ENCODE measurements around the gene FOXP4.

The FOXP4 gene

DNA sequence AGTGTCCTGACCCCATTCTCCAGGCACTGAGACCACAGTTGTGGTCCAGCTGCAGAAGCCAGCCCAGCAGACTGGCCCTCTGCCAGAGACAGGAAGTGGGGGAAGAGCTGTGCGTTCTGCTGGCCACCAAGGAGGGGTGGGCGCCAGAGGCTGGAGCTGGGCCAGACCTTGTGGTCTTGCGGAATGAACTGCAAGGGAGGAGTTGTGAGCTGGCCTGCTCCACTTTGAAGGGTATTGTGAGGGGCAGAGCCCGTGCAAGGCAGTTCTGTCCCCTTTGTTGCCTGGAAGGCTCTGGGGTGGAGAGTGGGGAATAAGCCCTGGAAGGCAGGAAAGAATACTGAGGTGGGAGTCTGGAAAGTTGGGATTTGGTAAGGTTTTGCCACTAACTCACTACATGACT, 88.5 kb downstream of the FOXP4 start:
- DNase-seq = no peak

DNA sequence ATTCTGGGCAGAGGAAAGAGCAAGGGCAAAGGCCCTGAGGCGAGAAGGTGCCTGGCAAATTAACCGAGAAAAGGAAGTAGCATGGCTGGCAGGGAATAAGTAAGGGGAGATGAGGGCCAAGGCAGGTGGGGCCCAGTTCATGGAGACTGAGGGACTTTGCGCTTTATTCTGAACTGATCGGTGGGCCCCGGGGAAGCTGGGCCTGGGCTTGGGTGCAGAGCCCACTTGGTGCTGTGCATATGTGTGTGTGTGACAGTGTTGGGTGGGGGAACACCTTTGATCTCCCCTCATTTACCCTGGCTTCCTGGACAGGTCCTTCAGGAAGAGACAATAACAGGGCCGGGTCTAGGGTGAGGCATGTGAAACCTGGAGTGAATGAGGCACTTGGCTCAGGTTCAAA, 89.2 kb downstream of the FOXP4 start:
- no peak for DNase-seq

DNA sequence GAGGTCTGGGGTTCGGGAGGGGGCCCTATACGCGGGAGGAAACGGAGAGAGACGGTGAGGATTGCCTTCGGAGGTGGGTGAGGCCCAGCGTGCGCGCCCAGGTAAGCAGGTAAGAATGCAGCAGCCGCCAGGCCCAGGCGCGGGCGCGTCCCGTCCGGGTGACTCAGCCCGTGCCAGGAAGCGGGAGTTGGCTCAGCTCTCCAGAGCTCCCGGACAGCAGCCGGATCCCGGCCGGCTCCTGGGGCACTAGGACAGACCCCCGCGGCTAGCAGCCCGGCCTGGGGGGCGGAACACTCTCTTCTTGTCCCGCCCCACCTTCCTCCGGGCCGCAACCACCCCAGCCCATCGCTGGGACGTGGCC, 90.6 kb downstream of the FOXP4 start:
- no peak for DNase-seq

DNA sequence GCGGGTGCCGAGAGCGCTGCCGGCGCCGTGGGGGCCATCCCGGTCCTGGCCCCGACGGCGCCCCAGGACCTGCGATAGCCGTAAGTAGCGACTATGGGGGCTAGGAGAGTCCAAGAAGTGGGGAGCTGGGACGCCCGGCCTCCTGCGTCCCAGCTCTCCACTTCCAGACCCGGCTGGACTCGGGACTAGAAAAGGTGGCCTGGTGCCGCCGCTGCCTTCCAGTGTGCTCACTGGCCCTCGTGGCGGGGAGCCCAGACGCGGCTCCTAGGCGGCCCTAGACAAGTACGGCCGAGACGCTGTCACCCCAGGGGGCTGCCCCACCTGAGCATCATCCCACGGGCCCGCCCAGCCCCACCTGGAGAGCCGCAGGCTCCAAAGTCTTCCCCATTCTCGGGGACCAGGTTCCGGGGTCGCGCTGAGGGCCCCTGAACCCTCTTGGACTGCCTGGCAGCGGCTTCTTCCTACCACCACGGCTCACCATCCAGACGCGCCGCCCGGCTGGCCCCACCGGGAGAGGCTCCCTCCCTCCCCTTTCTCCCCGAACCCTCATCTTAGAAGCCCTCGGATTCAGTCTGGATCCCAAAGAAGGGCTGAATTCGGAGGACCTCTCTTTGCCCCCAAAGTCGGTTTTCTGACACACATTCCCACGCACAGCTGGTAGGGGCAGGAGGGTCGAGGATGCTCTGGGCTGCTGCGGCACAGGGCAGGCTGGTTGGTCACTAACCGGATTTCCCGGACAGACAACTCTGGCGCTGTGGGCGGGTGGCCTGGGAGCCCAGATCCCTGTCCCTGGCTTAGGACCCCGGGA, 91.2 kb downstream of the FOXP4 start:
- DNase-seq = no peak

DNA sequence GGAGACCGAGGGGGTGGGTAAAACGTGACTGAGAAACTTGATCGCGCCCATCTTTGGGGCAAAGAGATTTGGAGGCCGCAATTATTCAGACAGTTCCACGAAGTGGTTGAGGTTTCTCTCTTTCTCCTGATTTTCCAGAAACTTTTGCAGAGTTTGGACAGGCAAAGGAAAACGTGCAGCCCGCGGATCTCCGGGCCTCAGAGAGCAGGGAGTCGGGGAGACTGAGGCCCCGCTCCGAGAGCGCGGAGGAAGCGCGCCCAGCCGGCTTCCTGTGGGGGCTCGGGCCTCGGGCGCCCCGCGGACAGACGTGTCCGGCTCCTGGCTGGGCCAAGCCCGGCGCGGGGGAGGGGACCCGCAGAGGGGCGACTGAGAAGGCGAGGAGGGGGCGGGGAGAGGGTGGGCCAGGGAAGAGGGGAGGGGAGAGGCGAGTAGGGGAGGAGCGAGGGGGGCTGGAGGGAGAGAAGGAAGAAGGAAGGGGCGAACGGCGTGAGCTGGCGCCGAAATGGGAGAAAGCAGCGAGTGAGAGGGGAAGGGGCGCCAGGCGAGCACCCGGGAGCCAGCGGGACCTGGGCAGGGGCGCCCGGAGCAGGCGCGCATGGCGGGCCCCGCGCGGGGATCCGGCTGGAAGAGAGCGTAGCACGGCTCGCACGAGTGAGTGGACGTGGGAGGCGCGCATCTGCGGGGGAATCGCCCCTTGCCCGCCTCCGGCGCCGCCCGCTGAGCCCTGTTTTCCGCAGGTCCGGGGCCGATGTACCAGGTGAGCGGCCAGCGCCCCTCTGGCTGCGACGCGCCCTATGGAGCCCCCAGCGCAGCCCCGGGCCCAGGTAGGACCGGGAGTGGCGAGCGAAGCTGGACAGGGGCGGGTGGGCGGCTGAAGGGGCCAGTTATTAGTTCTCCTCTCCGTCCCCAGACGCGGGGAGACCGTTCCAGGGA, 92.1 kb downstream of the FOXP4 start, which contains the start of gene MDFI:
TSS of gene MDFI (plus strand) at position 467 of the 933 bp plus-strand sequence. CDS start at position 749, 282 bp downstream.
- DNase-seq = no peak

DNA sequence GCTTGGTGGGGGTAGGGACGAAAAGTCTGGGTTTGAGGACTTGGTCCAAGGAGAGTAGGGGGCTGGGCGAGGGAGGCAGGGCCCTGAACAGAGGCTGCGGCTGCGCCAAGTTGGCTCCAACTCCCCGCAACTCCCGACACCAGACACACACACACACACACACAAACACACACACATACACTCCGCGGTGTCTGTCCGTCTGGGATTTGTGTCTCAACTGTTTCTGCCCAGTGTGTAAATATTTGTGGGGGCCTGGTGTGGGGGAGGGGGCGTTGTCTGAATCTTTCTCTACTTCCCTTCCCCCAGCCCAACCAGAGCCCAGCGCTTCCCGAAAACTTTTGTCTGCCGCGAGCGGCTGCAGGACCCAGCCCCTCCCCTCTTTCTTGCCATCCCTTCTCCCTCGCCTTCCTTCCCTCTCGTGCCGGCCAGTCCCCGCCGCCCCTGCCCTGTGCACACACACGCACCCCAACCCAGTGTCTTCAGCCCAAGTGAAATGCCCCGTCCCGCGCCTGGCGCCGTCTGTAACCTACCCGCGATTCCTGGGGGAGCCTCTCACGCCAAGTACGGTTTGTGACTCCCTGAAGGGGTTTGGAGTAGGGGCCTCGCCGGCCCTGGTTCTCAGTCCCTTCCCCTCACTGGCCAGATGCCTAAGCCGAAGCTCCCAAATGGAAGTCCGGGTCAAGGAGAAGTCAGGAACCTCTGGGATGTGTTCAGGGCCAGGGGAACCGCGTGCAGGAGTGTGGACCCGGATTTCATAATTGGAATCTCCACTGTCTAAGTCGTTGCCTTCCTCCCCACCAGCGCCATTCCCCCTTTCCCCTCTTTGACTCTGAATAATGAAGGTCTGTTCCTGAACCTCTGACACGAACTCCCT, 93.0 kb downstream of the FOXP4 start:
- no peak for DNase-seq

DNA sequence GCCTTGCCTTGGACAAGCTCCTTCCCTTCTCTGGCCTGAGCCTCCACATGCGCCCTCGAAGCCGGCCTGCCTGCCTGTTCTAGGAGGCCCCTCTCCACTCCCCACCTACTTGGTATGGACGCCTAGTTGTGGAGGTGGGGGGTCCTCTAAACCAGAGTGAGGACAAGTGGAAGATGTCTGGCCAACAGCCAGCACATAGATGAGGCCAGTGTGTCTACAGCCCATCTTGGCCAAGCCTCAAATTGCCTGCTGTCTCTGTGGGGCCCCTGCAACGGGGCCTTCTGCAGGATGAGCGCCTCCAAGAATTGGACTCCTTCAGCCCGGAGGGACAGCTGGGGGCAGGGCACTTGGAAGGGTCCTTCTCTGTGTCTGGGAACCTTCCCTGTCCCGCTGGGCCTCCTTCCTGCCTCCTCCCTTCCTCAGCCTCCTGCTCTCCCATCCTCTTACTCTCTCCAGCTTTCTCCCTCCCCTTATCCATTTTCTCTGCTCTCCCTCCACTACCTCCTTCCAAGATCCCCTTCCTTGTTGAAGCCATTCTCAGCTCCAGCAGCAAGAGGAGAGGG, 93.7 kb downstream of the FOXP4 start:
- DNase-seq = no peak

DNA sequence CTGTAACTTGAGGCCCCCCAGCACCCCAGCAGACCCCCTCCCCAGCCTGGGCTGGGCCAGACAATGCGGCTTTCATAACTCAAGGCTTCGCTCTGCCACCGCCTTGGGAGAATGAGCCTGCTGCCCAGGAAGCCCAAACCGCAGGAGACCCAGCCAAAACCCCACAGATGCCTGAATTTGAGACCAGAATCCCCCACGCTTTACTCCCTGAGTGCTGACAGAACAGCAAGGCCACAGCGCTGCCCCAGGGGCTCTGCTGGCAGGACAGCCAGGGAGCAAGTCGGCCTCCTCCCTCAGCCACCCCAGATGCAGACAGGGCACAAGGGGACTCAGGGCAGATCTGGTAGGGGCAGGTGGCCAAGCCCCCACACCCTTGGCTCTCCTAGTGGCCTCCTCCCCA, 94.2 kb downstream of the FOXP4 start:
- no peak for DNase-seq

DNA sequence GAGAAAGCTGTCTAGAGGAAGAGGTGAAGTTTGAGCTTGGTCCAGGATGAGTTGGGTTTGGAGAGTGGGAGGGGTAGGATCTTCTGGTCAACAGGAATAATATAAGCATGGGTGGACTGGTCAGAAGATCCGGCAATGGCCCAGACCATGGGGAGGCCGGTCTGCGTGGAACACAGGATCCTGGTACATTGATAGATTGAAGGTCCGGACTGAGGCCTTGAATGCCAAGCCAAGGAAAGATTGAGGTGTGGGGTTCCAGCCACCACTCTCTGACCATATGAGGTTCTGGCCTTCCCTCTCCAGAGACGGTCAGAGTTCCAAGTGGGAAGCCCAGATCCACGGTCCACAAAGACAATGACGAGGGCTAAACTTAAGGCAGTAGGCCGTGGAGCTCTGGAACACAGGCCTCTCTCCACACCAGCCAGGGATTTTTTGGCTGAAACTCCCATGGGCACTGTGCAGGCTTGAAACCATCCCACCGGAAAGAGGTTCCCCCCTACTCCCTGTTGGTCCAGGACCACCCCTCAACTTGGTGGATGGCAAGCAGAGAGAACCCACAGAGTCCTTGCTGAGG, 95.3 kb downstream of the FOXP4 start:
- DNase-seq = no peak

DNA sequence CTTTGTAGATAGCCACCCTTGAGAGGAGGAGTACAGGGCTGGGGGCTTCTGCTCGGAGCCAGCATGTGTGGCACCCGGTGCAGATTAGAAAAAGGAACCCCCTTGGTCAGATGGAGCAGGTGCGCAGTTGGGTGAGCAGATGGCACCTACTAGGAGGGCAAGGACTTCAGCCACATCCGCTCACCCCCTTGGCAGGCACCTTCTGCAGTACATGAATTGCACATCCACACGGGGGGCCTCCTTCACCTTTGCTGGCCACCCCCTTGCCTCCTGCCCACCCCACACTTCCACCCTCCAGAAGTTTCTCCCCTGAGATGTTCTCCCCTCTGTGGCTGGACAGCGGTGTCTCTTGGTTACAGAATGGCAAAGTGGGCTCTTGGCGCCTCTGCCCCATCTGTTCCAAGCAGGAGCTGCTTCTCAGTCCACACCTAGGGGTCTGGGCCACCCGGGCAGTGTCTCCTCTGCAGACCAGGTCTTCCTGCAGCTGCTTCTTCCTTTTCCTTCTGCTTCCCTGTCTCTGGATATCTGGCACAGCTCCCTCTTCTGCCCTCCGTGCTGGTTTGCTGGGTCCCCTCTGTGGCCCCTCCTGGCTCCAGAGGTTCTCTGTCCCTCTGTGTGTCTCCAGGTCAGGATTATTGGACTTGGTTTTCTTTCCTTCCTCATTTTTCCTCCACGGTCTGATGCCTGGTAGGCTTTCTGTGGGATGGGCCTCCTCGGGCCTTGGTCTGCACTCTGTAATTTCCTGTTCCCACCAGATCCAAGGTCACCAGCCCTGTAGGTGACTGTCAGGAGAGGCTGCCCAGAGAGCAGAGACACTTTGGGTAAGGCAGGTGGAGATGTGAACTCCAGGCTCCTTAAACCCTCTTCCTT, 96.1 kb downstream of the FOXP4 start:
- DNase-seq = no peak

DNA sequence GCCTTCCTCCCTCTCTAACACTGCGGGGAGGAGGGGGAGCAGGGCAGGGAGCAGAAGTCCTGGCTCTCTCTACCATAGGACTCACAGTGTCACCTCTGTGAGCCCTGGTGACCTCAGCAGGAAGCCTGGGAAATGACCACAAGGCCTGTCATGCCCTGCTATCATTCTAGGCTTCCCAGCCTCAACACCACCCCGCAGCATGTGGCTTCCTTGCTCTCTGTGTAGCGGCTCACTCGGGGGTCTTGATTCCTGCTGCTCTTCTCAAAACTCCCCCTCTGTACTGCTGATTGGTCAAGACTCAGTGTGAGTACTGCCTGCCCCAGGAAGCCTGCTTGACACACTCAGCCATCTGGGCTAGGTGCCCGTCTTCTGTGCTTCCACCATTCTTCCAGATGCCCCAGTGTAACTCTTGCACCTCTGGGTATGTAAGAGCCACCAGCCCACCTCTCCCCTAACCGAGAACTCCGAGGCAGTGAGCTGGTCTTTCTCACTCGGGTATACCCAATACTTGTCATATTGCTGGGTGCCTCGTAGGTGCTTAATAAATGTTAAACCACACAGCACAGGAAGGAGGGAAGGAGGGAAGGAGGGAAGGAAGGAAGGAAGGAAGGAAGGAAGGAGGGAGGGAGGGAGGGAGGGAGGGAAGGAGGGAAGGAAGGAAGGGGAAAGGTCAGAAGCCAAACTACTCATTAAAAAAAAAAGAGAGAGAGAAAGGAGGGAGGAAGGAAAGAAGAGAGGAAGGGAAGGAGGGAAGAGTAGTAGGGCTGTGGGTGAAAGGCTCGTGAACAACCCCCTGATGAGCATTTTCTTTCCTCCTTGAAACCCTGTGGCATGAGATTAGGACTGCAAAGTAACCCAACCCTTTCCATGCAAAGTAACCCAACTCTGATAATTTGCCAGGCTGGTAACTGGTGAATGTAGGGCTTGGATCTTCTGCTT, 97.0 kb downstream of the FOXP4 start:
- no peak for DNase-seq

DNA sequence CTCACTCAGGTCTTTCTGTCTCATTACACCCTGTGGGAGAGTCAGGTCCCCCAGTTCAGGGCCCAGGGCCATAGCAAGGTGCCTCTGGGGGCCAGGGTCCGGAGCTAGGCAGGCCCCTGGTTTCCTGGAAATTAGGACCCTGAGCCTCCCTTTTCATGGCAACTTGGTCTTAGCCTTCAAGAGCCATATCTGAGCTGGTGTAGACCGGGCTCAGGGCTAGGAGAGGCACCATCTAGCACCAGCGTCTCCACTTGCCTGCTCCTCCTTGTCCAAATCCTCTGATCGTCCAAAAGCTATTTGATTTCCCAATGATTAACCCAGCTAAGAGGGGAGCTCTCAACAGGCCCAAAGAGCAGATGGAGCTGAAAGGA, 97.7 kb downstream of the FOXP4 start:
- no peak for DNase-seq

DNA sequence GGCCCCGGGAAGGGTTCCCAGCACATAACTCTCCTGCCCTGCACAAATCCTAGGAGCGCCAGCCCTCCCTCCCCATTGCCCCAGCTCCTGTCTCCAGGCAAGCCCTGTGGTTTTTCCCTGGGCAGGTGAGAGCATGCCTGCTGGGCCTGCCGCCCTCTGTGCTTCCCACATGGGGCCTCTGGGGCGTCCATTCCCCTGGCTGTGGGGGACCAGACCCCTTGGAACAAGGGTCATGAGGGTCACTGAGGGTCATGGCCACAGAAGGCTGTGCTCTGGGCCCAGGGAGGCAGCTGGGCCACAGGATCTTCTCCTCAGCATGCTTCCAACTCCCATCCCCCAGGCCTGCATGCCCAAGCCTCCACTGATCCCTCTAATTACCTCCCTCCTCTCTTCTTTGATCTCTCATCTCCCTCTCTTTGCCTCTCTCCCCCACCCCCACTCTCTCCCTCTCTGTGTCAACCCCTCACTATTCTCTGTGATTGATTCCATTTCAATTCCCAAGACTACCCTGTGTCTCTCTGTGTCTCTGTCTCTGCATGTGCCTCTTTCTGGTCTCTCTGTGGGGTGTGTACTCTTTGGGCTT, 98.2 kb downstream of the FOXP4 start:
- no peak for DNase-seq

DNA sequence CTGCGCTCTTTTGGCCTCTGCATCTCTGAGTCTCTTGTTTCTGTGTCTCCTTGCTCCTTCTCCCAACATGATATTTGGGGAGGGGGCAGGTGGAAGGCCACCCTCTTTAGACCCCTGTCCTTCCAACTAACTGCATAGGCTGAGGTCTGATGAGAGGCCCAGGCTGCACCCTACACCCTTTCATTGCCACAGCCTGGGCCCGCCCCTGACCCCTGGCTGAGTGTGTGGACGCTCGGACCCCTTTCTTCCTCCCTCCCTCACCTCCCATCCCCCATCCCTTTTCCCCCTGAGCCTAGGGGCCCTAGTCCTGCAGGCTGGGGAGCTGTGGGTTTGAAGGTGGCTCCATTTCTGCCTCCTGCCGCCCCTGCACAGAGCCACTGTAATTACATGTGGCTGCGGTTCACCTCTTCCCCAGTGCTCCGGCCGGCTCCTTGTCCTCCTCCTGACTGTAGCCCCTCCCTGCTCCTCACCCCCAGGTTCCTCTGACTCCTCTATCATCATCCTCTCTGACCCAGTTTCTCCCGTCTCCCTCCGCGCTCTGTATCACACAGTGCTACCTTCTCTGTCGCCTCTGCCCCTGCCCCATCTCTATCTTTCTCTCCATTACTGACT, 98.9 kb downstream of the FOXP4 start:
- no peak for DNase-seq

DNA sequence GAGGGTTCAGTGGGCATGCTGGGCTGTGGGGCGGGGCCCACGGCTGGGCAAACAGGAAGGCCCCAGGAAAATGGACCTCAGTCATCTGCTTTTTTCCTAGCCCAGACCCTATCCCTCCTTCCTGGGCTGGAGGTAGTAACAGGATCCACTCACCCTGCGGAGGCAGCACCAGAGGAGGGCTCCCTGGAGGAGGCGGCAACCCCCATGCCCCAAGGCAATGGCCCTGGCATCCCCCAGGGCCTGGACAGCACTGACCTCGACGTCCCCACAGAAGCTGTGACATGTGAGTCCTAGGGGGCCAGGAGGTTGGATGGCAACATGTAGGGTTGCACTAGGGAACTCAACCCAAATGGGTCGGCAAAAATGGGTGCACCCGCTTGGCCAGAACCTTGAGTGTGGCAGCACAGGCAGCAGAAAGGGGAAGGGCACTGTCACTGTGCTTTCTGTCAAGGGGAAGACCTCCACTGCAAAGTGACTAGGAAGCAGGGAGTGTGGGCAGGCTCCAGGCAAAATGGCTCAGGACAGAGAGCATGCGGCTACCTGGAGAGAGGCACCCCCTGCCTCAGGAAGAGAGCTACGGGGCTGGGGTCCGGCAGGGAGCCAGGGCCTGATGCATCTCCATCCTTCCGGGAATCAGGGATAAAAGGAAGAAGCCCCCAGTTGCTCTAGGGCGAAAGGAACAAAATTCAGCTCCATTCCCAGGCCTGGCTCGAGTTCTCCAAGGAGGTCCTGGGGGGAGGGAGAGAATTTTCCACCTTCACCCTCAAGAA, 100.0 kb downstream of the FOXP4 start:
- no peak for DNase-seq

DNA sequence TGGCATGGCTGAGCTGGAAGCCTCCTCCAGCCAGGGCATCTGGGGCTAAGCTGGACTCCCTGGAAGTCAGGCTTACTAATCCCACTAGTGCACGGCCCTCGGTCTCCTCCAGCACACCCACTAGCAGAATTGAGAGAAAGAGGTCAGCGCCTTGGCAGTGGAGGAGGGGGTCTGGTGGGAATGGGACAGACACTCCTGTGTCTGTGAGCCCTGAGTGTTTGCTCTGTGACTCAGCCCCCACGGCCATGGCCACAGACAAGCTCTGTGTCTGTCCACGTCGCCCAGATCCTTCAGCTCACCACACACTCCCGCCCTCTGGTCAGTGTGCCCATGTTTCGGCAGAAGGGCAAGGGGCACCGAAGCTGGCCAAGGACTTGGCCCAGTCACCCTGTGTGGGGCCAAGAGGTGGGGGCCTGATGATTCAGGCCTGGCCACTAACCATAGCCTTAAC, 100.9 kb downstream of the FOXP4 start:
- DNase-seq = no peak

DNA sequence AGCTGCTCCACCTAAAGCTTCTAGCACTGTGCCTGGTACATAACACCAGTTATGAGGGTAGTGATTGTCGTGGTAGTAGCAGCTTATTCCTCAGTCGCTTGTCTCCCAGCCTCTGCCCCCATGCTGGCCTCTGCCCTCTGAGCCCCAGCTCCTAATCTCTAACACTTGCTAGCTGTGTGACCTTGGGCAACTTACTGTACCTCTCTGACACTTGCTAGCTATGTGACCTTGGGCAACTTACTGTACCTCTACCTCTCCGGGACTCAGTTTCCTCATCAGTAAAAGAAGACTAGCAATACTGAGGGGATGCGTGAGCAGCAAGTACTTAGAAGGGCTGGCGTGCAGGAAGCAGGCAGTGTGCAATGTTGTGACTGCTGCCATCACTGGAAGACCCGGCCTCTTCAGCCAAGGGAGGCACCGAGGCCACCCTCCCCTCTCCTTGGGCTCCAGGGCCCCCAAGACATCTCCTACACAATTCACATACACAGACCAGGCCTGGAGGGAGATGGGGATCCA, 101.9 kb downstream of the FOXP4 start:
- DNase-seq = no peak

DNA sequence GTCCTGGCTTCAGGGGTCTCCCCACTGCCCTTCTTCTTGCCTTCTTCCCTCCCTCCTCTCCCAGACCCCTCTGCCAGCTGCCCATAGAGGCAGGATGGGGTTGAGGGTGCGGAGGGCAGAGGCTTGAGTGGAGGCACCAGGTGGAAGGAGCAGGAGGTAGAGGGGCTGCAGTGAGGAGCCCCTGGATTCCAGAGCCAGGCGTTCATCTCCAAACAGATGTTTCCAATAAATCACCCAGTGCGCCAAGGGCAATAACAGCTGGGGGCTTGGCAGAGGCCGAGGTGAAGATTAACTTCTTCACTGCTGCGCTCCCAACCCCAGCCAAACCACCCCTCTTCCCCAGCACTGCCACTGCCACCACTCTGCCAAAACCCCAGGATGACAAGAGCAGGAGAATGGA, 102.7 kb downstream of the FOXP4 start:
- no peak for DNase-seq

All from stimulated activated CD8-positive, alpha-beta memory T cell treated with anti-CD3 and anti-CD28 coated beads, Interleukin-4, amount 100 ng/mL, for 48 hours (primary cell).